SH-SY5Y (cell line): ENCODE data around the gene GPRC5A.

ENCODE experiments used
- GATA2 ChIP-seq: IDR thresholded peaks from 2 replicates; pipeline ENCODE4 v1.6.1; 2011; ENCODE audit warnings: mild to moderate bottlenecking, low read depth, low read length
- GATA3 ChIP-seq: IDR thresholded peaks from 2 replicates; pipeline ENCODE4 v1.6.1; 2011; ENCODE audit warnings: low read depth, mild to moderate bottlenecking, low read length, moderate library complexity

DNA sequence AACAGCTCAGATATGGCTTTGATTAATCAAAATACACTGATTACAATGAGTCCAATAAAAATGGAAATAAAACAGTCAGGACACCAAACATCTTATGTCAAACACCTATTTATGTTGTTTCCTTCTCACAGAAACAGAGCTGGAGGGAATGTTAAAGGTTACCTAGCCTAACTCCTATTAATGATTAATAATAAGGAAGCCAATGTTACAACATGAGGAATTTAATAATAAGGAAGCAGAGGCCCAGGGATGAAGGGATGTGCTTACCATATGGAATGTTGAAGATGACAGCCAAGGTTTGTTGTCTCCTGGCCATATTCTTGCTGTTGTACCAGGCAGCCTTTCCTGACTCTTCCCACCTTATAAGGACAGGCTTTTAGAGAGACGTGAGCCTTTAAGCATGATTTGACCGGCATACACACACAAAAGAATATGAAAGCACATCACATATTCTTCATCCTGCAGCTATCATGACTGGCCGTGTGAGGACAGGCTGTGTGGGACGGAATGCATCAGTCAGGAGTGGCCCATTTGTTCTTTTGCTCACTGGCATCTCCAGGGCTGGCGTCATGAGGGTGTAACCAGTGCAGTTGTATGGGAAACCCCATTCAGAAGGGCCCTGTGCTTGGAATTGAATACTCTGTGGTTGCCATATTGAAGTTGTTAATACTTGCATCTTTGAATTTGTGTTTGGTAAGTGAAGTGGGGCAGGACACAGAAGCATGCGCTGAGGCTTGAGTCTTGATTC is 63.7 kb downstream of the GPRC5A start:
- TF ChIP-seq GATA2 = no peak
- no peak for TF ChIP-seq GATA3
